ENCODE data around the gene C2orf69.

C2orf69 gene

DNA sequence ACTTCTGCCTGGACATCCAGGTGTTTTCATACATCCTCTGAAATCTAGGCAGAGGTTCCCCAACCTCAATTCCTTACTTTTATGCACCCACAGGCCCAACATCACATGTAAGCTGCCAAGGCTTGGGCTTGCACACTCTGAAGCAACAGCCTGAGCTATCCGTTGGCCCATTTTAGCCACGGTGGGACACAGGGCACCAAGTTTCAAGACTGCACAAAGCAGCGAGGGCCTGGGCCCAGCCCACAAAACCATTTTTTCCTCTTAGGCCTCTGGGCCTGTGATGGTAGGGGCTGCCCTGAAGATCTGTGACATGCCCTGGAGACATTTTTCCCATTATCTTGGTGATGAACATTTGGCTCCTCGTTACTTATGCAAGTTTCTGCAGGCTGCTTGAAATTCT, 5.9 kb downstream of the C2orf69 start:
- DNase-seq: no peak

DNA sequence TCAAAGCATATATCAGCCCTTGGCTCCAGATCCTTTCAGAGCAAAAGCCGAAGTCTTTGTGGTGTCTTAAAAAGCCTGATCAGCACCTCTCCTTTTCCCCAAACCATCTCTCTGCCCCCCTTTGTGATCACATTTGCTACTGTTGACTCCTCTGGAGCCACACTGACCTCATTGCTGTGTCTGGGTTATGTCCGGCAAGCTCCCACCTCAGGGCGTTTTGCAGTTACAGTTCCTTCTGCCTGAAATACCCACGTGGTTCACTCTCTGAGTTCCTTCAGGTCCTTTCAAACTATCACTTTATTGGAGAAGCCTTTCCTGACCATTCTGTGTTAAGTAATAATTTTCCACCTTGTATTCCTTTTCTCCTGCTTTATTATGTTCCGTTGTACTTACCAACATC, 11.8 kb downstream of the C2orf69 start:
- DNase-seq: no peak

- DNase-seq: no peak
Measured at GRCh38 chr2:199923924-199924323, 12.8 kb downstream of the C2orf69 start.

DNA sequence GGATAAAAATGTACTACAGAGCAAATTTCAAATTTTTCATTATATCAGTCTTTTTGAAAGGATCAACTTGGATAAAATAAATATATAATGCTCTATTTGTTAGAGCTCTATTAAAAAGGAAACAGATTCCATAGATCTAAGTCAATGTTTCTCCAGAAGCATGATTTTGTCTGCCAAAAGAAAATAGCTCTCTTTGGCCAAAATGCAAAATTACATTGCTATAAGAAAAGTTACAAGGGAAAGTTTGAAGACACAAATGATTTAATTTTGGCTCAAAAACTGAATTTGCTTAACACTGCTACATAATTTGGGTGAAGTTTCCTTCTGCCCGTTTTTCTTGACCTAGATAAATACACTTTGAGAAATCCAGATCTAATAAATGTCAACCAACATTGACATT, 15.7 kb downstream of the C2orf69 start:
- no peak for DNase-seq

DNA sequence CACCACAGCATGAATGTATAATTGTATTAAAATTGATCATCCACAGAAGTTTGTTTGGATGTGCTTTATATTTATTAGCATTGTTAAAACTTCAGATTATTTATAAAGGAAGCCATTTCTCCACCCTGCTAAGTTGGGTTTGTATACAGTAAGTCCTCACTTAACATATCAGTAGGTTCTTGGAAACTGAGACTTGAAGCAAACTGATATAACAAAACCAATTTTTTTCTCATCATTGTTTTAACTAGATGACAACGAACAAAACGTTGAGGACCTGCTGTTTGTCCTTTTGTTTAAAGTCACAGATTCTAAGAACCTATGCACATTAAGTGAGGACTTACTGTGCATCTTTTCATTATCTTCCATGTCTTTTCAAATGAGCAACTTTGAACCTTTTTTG, 17.1 kb downstream of the C2orf69 start:
- no peak for DNase-seq

GRCh38 chr2:199928626-199929025, 17.5 kb downstream of the C2orf69 start:
- no peak for DNase-seq

DNA sequence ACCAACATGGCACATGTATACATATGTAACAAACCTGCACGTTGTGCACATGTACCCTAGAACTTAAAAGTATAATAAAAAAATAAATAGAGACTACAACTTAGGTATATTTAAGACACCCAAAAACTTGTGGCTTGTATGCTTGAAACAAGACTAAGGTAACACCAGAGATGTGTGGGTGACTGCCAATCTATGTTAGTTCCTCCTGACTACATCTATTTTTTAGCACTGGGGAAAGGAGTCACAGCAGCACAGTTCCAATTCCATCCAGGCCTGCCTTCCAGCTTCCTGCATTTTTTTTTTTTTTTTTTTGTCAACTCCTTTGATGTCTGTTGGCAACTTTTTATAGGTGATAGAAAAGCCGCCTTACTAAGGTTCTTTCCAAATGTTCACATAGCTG, 18.2 kb downstream of the C2orf69 start:
- DNase-seq: no peak

GRCh38 chr2:199932312-199932855, 21.3 kb downstream of the C2orf69 start:
- no peak for DNase-seq

GRCh38 chr2:199933466-199933865, 22.4 kb downstream of the C2orf69 start:
- DNase-seq: no peak

DNA sequence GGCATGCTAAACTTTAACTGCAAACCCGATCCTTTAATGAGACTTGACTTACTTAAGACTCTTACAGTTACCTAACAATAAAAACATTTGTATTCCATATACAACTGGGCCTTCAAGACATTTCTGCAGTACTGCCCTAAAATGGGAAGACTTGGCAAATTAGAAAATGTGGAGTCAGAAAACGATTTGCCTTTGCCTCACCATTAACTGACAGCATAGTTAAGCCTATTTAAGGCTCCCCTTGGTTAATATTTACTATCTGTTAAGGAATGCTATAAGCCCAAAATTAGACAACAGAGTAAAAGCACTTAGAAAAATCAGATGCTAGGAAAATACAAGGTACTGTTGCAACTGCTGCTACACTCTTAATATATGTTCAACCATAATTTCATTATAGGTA, 25.5 kb downstream of the C2orf69 start:
- DNase-seq: no peak

- DNase-seq: no peak
Measured at GRCh38 chr2:199940373-199940772, 29.3 kb downstream of the C2orf69 start.

DNA sequence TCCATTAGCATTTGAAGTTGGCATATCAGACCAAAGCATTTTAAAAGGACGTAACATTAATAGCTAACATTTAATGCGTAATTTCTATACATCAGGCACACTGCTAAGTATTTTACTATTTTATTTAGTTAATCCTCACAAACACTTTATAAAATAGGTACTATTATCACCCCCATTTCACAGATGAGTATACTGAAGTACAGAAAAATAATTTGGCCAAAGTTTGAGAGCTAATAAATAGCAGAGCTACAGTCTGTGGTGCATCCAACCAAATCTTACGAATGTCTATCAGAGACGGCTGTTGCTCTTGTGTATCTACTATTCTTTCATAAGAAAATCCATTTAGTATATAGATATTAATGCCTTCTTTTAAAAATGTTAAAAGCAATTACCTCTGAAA, 32.3 kb downstream of the C2orf69 start:
- no peak for DNase-seq

DNA sequence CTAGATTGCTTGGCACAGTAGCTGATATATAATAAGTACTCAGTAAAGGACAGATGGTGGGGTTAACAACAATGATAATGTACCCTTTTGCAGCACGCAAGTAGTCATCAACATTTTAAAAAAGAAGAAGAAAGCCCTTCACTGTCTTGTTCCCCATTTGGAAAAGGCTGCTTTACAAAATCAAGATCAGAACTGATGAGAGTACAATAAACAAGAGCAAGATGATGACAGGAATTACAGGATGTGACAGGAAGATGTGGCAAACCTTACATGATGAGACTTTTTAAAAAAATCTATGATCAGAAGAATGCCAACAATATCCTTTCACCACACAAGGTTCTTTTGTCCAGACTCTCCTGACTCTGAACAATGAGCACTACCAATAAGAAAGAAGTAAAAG, 35.1 kb downstream of the C2orf69 start:
- DNase-seq: no peak

GRCh38 chr2:199946836-199947235, 35.7 kb downstream of the C2orf69 start:
- no peak for DNase-seq

DNA sequence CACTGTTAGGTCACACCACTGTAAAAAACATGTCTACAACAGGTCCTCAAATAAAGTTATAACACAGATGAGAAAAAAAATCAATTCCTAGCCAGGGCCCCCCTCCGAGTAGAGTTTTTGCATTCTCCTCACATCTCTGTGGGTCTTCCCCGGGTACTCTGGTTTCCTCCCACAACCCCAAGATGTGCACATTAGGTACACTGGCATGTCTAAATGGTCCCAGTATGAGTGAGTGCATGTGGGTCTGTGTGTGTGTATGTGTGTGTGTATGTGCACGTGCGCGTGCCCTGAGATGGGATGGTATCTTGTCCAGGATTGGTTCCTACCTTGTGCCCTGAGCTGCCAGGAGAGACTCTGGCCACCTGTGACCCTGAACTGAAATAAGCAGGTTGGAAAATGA, 39.3 kb downstream of the C2orf69 start:
- no peak for DNase-seq

DNA sequence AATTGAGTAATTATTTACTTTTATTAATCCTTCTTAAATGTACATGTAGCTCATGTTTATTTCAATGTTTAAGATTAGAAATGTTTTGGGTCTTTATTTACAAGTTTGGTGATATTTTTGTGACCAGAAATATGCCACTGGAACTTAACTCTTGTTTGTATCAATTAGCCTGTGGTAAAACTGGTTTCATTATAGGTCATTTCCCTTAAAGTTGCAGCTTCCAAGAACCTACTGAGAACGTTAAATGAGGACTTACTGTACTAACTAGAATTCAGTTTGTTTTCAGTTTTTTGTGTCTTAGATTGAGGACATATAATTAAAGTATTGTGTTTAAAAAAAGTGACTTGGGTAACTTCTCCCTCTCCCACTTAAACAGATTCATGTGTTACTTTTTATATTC, 39.9 kb downstream of the C2orf69 start:
- no peak for DNase-seq

DNA sequence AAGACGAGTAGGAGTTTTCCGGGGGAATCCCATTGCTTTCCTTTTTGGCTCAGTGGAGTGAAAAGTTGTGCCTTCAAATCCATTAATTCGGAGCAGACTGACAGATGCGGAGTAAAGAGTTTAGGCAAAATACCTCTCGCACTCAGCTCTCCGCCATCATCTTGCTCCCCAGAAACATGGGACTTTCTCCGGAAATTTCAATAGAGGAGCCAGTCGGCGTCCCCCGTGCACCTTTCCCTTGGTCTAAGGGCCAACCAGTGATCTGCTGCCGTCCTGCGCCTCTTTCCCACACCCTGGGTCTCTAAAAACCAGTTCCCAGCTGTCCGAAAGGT, 43.9 kb downstream of the C2orf69 start:
- DNase-seq: no peak

DNA sequence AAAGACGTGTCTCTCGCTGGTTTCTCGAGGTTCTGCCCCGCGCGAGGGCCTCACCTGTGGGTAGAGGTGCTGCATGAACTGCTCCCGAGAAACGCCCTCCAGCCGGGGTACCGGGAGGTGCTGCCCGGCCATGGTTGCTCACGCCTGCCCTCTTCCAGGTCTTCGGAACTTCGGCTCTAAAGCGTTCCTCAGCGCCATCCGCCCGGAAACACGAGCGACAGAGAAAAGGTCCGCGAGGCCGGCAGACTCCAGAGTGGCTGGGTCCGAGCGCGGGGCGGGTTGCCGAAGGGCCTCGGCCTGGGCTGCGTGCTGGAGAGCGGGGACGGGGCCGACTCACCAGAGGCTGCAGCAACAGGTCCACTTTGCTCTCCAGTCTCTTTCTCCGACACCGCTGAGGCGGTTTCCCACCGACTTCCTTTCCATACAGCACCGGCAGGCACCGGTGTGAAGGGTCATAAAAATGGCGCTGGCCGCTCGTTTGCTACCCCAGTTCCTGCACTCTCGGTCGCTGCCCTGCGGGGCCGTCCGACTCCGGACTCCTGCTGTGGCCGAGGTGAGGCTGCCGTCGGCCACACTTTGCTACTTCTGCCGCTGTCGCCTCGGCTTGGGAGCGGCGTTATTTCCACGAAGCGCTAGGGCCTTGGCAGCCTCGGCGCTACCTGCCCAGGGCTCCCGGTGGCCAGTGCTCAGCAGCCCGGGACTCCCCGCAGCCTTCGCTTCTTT, 44.4 kb downstream of the C2orf69 start, which contains the start of the genes MAIP1 and TYW5:
Gene MAIP1, plus strand, starts transcription at position 244 of the 723 bp plus-strand sequence. Its CDS starts 217 bp downstream, at position 461.
Gene TYW5, minus strand, starts transcription at position 153 of the 723 bp plus-strand sequence. Its CDS starts 21 bp downstream, at position 132.
- DNase-seq: peak; percentile 76

DNA sequence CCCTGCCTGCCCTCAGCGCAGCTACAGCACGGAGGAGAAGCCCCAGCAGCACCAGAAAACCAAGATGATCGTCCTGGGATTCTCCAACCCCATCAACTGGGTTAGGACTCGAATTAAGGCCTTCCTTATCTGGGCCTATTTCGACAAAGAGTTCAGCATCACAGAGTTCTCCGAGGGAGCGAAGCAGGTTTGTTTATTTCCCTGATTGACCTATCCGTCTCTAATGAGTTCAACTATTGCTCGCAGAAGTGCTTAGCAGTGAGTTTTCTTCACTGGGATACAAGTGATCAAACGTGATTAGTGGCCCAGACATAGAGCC, 44.9 kb downstream of the C2orf69 start:
- no peak for DNase-seq

DNA sequence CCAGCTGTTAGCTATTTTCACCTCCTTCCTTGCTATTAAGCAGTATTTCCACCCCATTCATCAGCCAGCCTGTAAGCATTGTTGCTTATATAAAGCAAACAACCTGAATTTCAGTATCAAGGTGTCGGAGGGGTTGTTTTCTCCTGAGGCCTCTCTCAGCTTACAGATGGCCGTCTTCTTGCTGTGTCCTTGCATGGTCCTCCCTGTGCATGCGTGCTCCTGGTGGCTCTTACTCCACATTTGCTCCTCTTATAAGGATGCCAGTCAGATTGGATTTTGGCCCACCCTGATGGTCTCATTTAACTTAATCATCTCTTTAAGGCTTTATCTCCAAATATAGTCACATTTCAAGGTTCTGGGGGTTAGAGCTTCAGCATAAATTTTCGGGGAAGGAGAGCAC, 46.9 kb downstream of the C2orf69 start:
- DNase-seq: no peak

DNA sequence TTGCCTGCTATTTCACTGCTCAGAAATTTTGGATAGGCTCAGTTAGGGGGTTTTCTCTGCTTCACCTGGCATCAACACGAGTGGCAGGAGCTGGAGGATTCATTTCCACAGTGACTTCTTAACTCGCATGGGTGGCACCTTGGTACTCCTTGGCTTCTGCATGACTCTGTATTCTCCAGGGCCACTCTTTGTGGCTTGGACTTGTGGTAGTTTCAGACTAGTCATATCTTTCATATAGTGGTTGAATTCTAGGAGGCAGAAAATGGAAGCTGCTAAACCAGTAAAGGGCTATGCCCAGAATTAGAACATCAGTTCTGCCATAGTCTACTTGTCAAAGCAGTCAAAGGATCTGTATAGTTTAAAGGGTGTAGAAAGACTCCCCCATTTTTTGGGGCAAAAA, 51.1 kb downstream of the C2orf69 start:
- no peak for DNase-seq

DNA sequence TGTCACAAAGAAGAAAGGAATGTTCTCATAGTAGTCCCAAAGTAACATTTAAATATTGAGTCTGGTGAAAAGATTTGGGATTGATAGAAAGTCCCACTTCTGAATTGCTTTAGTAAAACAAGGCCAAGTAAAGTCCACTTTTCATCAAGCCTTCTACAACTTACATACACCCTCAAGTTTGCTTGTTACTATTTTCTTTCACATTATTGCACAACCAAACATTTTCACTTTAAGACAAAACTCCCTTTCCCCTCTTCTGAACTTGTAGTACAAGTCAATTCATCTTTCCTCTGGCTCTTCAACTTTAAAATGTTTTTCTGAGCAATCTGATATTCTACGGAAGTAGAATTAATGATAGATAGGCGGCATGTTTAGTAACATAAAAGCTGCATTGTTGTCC, 55.3 kb downstream of the C2orf69 start:
- DNase-seq: no peak

- DNase-seq: no peak
Measured at GRCh38 chr2:199966976-199967375, 55.9 kb downstream of the C2orf69 start.

GRCh38 chr2:199968126-199968525, 57.0 kb downstream of the C2orf69 start:
- no peak for DNase-seq

- DNase-seq: no peak
Measured at GRCh38 chr2:199972088-199972626, 61.1 kb downstream of the C2orf69 start.
